WTC11 (cell line): ENCODE data around the gene TMEM9. TPM values are rescaled to one million over a fixed set of nuclear protein-coding genes. Genes with fewer than 3 reads are reported as not detected.

Source experiments
- ATAC-seq: fragments of 200-7000 bp; cut with Tn5 transposase; 2 replicates; pipeline ENCODE4 v1.10.0; 2021; ENCODE audit warnings: mild to moderate bottlenecking, moderate library complexity
- CTCF ChIA-PET: fragments of 300-600 bp; sonication (Branson Sonifier 250); formaldehyde crosslinking; loops from one replicate; lab custom pipeline; 2021; ENCODE audit warnings: antibody characterized with exemption; lab: Charles Lee
- POLR2A ChIA-PET: fragments of 350-600 bp; sonication (Branson Sonifier 250); formaldehyde crosslinking; loops from one replicate; lab custom pipeline; 2021; ENCODE audit warnings: antibody characterized with exemption; lab: Charles Lee
- DNase-seq: peaks from one replicate; pipeline ENCODE4 v3.0.0; 2021; ENCODE audit warnings: low spot score
- H3K27ac Mint-ChIP-seq: 2 replicates; pipeline ENCODE4 v1.8.0; 2021; ENCODE audit warnings: mixed read lengths
- H3K27me3 Mint-ChIP-seq: 2 replicates; pipeline ENCODE4 v1.8.0; 2021; ENCODE audit warnings: low read depth, mild to moderate bottlenecking, moderate library complexity, mixed read lengths
- H3K36me3 Mint-ChIP-seq: 2 replicates; pipeline ENCODE4 v1.8.0; 2021; ENCODE audit warnings: mixed read lengths
- H3K4me1 Mint-ChIP-seq: 2 replicates; pipeline ENCODE4 v1.8.0; 2022; ENCODE audit warnings: mixed read lengths
- H3K4me3 Mint-ChIP-seq: 2 replicates; pipeline ENCODE4 v1.8.0; 2021; ENCODE audit warnings: mild to moderate bottlenecking, moderate library complexity, mixed read lengths
- H3K9me3 Mint-ChIP-seq: 2 replicates; pipeline ENCODE4 v1.8.0; 2021; ENCODE audit warnings: mixed read lengths
- ATF1 ChIP-seq: sonication (generic); formaldehyde crosslinking; IDR thresholded peaks from 2 replicates; pipeline ENCODE4 v1.8.1; 2023; ENCODE audit warnings: mild to moderate bottlenecking, moderate library complexity, missing genetic modification reagents
- ATF3 ChIP-seq: sonication (generic); formaldehyde crosslinking; conservative IDR thresholded peaks from 2 replicates; pipeline ENCODE4 v1.8.1; 2022; ENCODE audit warnings: mild to moderate bottlenecking, missing genetic modification reagents
- CDX4 ChIP-seq: fragments of 250-450 bp; sonication (Bioruptor Pico); IDR thresholded peaks from 2 replicates; pipeline ENCODE4 v1.9.0; 2021; ENCODE audit warnings: moderate library complexity, mild to moderate bottlenecking, inconsistent platforms, borderline replicate concordance
- CREB1 ChIP-seq: sonication (generic); formaldehyde crosslinking; IDR thresholded peaks from 2 replicates; pipeline ENCODE4 v1.8.0; 2023; ENCODE audit warnings: mild to moderate bottlenecking, missing genetic modification reagents
- E2F5 ChIP-seq: sonication (generic); formaldehyde crosslinking; IDR thresholded peaks from 2 replicates; pipeline ENCODE4 v1.8.1; 2022; ENCODE audit warnings: mild to moderate bottlenecking, moderate library complexity, missing genetic modification reagents
- EMX1 ChIP-seq: fragments of 250-450 bp; sonication (Bioruptor Pico); IDR thresholded peaks from 2 replicates; pipeline ENCODE4 v1.8.0; 2021; ENCODE audit warnings: mild to moderate bottlenecking
- ETV6 ChIP-seq: sonication (generic); formaldehyde crosslinking; IDR thresholded peaks from 2 replicates; pipeline ENCODE4 v1.8.1; 2022; ENCODE audit warnings: mild to moderate bottlenecking, missing genetic modification reagents
- FOXJ3 ChIP-seq: sonication (generic); formaldehyde crosslinking; IDR thresholded peaks from 2 replicates; pipeline ENCODE4 v1.9.0; 2021; ENCODE audit warnings: missing genetic modification reagents, mild to moderate bottlenecking, borderline replicate concordance
- GRHL2 ChIP-seq: fragments of 250-450 bp; sonication (Bioruptor Pico); IDR thresholded peaks from 2 replicates; pipeline ENCODE4 v1.8.0; 2022; ENCODE audit warnings: mild to moderate bottlenecking, moderate library complexity; ENCODE audit not compliant: insufficient replicate concordance, severe bottlenecking
- GTF2I ChIP-seq: fragments of 250-450 bp; sonication (Bioruptor Pico); conservative IDR thresholded peaks from 2 replicates; pipeline ENCODE4 v1.4.0; 2021; ENCODE audit warnings: mild to moderate bottlenecking
- IRF1 ChIP-seq: sonication (generic); formaldehyde crosslinking; IDR thresholded peaks from 2 replicates; pipeline ENCODE4 v1.8.0; 2023; ENCODE audit warnings: missing genetic modification reagents
- KAT7 ChIP-seq: sonication (generic); formaldehyde crosslinking; IDR thresholded peaks from 2 replicates; pipeline ENCODE4 v1.8.1; 2023; ENCODE audit warnings: missing genetic modification reagents, mild to moderate bottlenecking, borderline replicate concordance
- MYBL2 ChIP-seq: sonication (generic); formaldehyde crosslinking; IDR thresholded peaks from 2 replicates; pipeline ENCODE4 v1.8.1; 2023; ENCODE audit warnings: mild to moderate bottlenecking, moderate library complexity, missing genetic modification reagents
- NFE2L1 ChIP-seq: sonication (generic); formaldehyde crosslinking; IDR thresholded peaks from 2 replicates; pipeline ENCODE4 v1.8.1; 2023; ENCODE audit warnings: missing genetic modification reagents
- OVOL2 ChIP-seq: fragments of 250-450 bp; sonication (Bioruptor Pico); IDR thresholded peaks from 2 replicates; pipeline ENCODE4 v1.9.0; 2021; ENCODE audit warnings: mild to moderate bottlenecking, borderline replicate concordance
- RORB ChIP-seq: fragments of 250-450 bp; sonication (Bioruptor Pico); IDR thresholded peaks from 2 replicates; pipeline ENCODE4 v1.9.0; 2021; ENCODE audit warnings: mild to moderate bottlenecking
- SOX15 ChIP-seq: fragments of 250-450 bp; sonication (Bioruptor Pico); IDR thresholded peaks from 2 replicates; pipeline ENCODE4 v1.9.0; 2021; ENCODE audit warnings: mild to moderate bottlenecking
- USF1 ChIP-seq: sonication (generic); formaldehyde crosslinking; IDR thresholded peaks from 2 replicates; pipeline ENCODE4 v1.8.0; 2022; ENCODE audit warnings: mild to moderate bottlenecking, missing genetic modification reagents
- ZBTB21 ChIP-seq: sonication (generic); formaldehyde crosslinking; IDR thresholded peaks from 2 replicates; pipeline ENCODE4 v1.8.1; 2023; ENCODE audit warnings: mild to moderate bottlenecking, missing genetic modification reagents, borderline replicate concordance
- ZNF121 ChIP-seq: sonication (generic); formaldehyde crosslinking; IDR thresholded peaks from 2 replicates; pipeline ENCODE4 v1.8.0; 2023; ENCODE audit warnings: missing genetic modification reagents
- ZNF219 ChIP-seq: sonication (generic); formaldehyde crosslinking; IDR thresholded peaks from 2 replicates; pipeline ENCODE4 v1.8.0; 2023; ENCODE audit warnings: missing genetic modification reagents, mild to moderate bottlenecking, borderline replicate concordance
- ZNF317 ChIP-seq: sonication (generic); formaldehyde crosslinking; IDR thresholded peaks from 2 replicates; pipeline ENCODE4 v1.8.1; 2023; ENCODE audit warnings: low read depth, mild to moderate bottlenecking, moderate library complexity, missing genetic modification reagents, borderline replicate concordance
- ZNF396 ChIP-seq: fragments of 250-450 bp; sonication (Bioruptor Pico); IDR thresholded peaks from 2 replicates; pipeline ENCODE4 v1.8.0; 2021; ENCODE audit warnings: mild to moderate bottlenecking, moderate library complexity, borderline replicate concordance
- ZNF423 ChIP-seq: fragments of 250-450 bp; sonication (Bioruptor Pico); IDR thresholded peaks from 2 replicates; pipeline ENCODE4 v2.1.2; 2022; ENCODE audit warnings: mild to moderate bottlenecking, moderate library complexity
- ZSCAN18 ChIP-seq: fragments of 250-450 bp; sonication (Bioruptor Pico); IDR thresholded peaks from 2 replicates; pipeline ENCODE4 v2.1.2; 2022; ENCODE audit warnings: mild to moderate bottlenecking, moderate library complexity
- total RNA-seq: library from RNA; stranded (reverse); gene quantifications from 3 replicates; pipeline ENCODE4 v1.2.3, GENCODE V29; 2021

The TMEM9 gene
- total RNA-seq, 1 experiment from 2014 or later, result 97.5 TPM

GRCh38 chr1:201113451-201114244, 40.6 kb downstream of the TMEM9 start (continued):
- TF ChIP-seq E2F5 (no peak), FOXJ3 (no peak), ATF3 (CRISPR knock-in tag) (no peak), OVOL2 (no peak), GRHL2 (CRISPR knock-in tag) (no peak), CREB1 (CRISPR knock-in tag) (no peak), KAT7 (CRISPR knock-in tag) (no peak)

- Mint-ChIP-seq H3K4me1 (peaks cover 5% of the 10 kb centered on the region; the same call in 1 of the 2 replicates), H3K36me3 (no peaks in the 10 kb centered on the region), H3K27me3 (peaks cover 50% of the 10 kb centered on the region), H3K27ac (no peak overlapping the region), H3K4me3 (no peak overlapping the region), H3K9me3 (no peaks in the 10 kb centered on the region)
- TF ChIP-seq CDX4, result no peak
- no peak for TF ChIP-seq ZNF121
- no peak for TF ChIP-seq ZNF317 (CRISPR knock-in tag)
- no peak for TF ChIP-seq ZSCAN18 (CRISPR knock-in tag)
- ATAC-seq (no peak), DNase-seq (no peak)
- CTCF ChIA-PET, result interaction anchor here (0.7 to 8.2 kb wide), 16 partner anchors 9 to 249 kb away, joined by 3 to 124 read pairs (median 7); partner anchors contain the start of genes ASCL5 and KIF21B
- POLR2A ChIA-PET, result interaction anchor here (0.8 kb wide), 1 partner anchor 26 kb away, joined by 4 read pairs; no protein-coding TSS in a partner anchor
Measured at GRCh38 chr1:201112926-201113325, 41.3 kb downstream of the TMEM9 start.

- H3K4me3 Mint-ChIP-seq, result no peak within 1 kb of the TSS
- H3K27ac Mint-ChIP-seq, result no peak within 1 kb of the TSS
- peaks cover 5% of the 10 kb centered on the region; the same call in 1 of the 2 replicates for H3K4me1 Mint-ChIP-seq
- POLR2A ChIA-PET, result no interaction called here
- no peaks in the 10 kb centered on the region for H3K9me3 Mint-ChIP-seq
- ATAC-seq, result no peak
- peaks cover 43% of the 10 kb centered on the region for H3K27me3 Mint-ChIP-seq
- no peak for DNase-seq
- no peaks in the 10 kb centered on the region for H3K36me3 Mint-ChIP-seq
- CTCF ChIA-PET, result interaction anchor here (0.6 to 8.2 kb wide), 4 partner anchors 26 to 264 kb away, joined by 3 to 124 read pairs (median 32); no protein-coding TSS in a partner anchor
- no peak for TF ChIP-seq USF1 (CRISPR knock-in tag)
- TF ChIP-seq ZNF219 (CRISPR knock-in tag), result no peak
- TF ChIP-seq MYBL2, result no peak
- TF ChIP-seq E2F5, result no peak
- TF ChIP-seq ZSCAN18 (CRISPR knock-in tag), result no peak
- TF ChIP-seq NFE2L1 (CRISPR knock-in tag), result no peak
- no peak for TF ChIP-seq FOXJ3
- TF ChIP-seq IRF1 (CRISPR knock-in tag), result no peak
- TF ChIP-seq ZBTB21 (CRISPR knock-in tag), result no peak
- TF ChIP-seq ZNF396 (CRISPR knock-in tag), result no peak
- no peak for TF ChIP-seq ZNF423
- TF ChIP-seq SOX15 (CRISPR knock-in tag), result no peak
- TF ChIP-seq EMX1 (CRISPR knock-in tag), result no peak
- no peak for TF ChIP-seq CREB1 (CRISPR knock-in tag)
- no peak for TF ChIP-seq RORB
- no peak for TF ChIP-seq ATF1 (CRISPR knock-in tag)
- TF ChIP-seq GTF2I, result no peak
- TF ChIP-seq ETV6, result no peak
Measured at GRCh38 chr1:201112173-201112731, 42.0 kb downstream of the TMEM9 start, which contains the start of gene CACNA1S. TSS of gene CACNA1S (minus strand) at chr1:201112426. CDS start at chr1:201112339, 87 bp downstream.
